ENCODE results near the gene JPT2.

JPT2 gene

DNA sequence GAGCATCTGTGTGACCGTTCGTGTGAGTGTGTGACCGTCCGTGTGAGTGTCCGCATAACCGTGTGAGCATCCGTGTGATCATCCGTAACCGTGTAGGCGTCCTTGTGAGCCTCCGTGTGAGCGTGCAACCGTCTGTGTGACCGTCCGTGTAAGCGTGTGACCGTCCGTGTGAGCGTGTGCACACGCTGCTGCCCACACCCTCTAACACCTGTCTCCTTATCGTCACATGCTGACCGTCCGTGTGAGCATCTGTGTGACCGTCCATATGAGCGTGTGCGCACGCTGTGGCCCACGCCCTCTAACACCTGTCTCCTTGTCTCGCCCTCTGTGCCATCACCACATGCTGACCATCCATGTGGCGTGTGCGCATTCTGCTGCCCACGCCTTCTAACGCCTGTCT, 62.2 kb downstream of the JPT2 start:
- FAIRE-seq: no peak

DNA sequence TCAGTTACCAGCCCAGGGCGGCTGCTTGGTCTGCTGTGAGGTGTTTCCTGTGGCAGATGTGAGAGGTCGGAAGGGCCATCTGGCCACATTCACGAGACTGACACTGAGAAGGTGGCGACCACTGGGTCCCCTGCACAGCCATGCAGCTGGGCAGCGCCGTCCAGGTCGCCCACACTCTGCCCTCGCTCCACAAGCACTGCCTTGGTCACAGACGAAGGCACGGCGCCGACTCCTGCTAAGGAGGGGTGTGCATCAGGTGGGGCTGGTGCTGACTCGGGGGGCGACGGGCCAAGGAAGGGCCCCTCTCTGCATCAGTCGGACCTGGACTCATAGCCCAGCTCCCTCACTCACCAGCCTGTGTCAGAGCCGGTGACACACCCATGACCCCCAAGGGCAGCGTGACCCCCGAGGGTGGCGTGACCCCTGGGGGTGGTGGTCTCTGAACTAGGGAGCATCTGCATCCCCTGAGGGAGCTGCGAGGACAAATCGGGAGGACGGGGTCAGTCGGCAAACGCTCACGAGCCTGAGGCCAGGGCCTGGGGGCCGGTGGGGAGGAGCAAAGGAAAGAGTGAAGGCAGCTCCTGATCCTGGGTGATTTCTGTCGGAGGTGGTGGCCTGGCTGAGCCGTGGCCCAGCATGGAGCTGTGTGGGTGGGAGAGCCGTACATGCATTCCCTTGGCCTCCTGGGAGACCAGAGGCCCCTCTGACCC, 62.9 kb downstream of the JPT2 start:
- FAIRE-seq: no peak

DNA sequence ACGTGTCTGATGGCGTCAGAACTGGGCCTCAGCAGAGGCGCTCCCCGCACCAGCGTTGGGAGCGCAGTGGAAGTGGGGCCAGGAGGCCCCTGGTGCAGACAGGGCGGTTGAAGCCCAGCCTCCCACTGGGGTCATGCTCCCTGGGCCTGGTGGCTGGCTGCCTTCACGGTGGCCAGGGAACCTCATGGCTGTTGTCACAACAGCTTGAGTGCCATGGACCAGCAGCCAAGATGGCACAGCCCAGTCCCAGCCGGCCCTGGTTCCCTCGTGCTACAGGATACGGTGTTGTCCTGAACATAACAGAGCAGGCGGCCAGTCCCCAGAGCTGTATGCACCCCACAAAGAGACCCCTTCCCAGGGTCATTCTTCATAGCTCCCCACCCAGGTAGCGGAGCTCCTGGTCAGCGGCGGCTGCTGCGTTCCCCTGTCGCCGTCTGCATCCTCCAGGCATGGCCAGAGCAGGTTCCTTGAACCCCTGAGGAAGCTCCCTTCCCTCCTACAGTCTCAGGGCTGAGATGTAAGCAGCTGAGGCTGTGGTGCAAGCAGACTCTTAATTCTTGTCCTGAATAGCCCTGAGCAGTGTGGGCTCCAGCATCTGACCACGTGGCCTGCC, 63.6 kb downstream of the JPT2 start:
- no peak for FAIRE-seq

DNA sequence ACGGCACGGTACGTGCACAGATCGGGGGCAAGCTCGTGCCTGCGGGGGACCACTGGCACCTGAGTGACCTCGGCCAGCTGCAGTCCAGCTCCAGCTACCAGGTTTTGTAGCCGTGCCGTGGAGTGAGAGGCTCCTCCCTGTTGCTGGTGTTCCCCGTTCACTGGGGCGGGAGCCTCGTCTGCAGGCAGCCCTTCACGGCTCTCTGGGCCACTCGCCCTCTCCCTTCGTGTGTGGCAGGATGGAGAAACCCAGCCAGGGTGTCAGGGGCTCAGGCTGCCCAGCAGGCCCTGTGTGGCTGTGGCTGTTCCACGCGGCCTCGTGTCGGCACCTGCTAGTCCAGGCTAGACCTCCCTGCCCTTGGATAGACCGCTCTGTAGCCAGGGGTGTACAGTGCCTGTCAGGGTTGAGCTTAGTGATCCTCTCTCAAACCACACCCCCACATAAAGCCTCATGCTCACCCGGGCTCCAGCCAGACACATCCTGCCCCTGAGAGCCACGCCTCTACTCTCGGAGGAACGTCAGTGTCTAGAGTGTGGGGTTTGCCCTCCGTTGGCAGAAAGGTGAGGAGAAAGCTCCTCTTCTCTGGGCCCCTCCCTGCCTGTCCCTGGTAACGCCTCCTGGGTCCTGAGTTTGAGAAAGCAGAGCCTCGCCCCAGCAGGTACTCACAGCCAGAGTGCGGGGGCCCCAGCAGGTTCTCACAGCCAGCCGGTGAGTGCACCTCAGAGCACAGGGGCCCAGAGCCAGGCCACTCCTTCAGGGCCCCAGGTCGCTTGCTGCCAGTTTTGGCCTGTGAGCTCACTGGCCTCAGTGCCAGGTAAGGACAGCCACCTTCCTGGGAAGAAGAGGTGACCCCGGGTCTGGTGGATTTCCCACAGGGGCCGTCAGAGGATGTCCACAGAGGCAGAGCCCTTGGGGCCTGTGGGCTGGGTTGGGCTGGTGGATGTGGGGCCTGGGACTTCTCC, 65.6 kb downstream of the JPT2 start:
- FAIRE-seq: no peak

DNA sequence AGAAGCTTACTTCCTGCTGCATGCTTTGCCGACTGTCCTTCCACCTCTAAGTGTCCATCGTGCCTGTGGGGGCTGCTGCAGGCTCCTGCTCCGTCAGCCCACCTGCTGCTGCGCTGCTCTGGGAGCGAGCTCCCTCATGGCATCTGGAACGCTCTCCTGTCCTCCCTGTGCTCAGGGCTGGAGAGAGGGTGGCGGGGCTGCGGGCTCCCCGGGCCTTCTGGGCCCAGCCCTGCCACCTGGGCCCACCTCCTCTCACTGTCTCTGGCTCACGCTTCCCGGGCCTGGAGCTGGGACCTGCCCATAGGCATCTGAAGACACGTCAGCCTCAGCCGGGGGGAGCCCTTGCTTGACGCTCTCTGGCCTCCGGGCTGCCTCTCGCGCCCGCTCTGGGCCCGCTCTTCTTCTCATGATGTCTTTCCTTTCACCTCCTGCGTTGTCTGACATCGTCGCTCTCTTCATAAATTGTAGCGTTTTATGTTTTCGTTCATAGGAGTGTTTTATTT, 66.3 kb downstream of the JPT2 start:
- no peak for FAIRE-seq

DNA sequence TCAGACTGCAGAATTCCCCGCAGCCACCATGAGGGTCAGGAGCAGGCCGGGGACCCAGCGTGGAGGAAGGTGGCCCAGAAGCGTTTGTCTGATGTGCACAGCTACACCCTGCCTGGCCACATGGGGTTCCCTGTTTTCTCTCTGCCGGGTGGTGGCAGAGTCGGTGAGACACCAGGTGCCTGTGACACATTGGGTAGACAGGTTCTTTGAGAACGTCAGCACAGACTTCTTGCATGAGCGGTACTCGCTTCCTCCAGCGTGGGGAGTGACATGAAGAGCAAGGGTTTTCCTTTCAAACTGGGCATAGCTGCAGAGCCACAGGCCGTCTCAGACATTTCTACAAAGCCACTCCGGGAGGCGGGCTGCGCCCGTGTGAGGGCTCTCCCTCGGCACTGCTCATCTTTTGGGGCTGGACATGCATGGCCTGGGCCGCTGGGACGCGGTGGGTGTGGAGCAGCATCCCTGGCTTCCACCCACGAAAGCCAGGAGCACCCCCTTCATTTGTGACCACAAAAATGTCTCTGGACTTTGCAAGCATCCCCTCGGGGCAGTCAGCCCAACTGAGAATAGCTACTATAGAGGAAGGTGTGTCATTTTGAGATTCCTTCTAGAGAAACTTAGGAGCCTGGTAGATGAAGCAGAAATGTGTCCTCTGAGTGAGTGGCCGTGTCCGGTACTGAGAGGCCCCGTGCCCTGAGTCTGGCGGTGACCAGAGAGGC, 67.3 kb downstream of the JPT2 start:
- FAIRE-seq: no peak

DNA sequence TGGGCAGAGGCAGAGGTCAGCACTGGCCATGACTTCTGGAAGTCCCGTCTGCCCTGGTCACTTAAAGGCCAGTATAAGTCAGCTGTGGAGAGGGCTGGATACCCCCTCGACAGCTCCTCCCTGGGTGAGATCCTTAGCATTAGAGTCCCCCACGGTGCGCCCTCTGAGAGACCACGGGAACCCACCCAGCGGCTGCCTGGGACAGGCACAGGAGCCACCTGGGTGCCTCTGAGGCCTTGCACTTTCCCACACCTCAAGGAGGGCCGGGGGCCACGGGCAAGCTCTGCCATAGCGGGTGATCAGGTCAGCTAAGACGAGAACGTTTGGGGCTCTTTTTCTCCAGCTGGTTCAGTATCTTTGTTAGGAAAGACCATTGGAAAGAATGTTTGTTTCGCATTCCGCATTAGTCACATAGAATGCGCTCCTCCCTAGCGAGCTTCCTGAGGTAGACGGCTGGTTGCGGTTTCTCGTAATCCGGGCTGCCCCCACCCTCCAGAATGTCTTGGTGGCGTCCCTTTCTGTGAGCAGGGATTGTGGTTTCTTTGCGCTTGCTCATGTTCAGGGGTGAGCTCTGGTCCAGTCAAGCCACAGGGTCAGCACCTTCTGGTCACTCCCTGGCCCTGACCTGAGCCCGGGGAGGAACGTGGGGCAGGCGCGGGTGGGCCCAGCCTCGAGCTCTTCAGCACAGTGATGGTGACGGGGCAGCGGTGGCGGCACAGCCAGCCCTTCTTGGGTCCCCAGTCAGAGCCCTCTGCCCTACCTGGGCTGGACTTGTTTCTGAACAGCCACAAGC, 68.0 kb downstream of the JPT2 start:
- FAIRE-seq: no peak

DNA sequence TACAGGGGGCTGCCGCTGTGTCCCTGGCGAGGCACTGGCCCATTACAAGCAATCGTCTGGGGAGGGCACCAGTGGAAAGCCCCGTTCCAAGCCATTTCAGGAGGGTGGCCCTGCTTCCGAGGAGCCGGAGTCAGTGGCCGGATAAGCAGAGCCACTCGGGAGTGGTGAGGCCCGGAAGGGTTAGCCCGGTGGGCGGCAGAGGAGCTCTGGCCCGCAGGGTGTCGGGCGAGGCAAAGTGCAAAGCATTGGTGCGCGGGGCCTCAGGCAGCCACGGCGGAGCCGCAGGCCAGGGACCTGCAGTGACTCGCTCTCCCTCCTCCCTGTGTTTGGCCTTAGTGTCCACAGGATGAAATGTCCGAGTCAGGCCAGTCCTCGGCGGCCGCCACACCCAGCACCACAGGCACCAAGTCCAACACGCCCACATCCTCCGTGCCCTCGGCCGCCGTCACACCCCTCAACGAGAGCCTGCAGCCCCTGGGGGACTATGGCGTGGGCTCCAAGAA, 68.7 kb downstream of the JPT2 start:
- no peak for FAIRE-seq

DNA sequence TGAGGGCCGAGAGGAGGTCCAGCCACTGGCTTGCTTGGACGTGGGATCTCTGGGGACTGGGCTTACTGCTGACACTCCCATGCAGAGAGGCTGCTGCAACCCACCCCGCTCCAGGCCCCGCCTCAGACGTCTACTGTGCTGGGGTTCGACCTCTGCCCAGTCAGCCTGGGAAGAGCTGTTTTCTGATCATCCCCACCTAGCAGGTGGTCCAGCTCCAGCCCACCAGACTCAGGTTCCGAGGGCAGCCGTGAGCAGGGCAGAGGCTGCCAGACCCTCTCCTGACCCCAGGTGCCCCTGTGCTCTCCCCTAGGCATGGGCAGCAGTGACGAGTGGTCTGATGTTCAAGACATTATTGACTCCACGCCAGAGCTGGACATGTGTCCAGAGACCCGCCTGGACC, 69.9 kb downstream of the JPT2 start:
- no peak for FAIRE-seq

DNA sequence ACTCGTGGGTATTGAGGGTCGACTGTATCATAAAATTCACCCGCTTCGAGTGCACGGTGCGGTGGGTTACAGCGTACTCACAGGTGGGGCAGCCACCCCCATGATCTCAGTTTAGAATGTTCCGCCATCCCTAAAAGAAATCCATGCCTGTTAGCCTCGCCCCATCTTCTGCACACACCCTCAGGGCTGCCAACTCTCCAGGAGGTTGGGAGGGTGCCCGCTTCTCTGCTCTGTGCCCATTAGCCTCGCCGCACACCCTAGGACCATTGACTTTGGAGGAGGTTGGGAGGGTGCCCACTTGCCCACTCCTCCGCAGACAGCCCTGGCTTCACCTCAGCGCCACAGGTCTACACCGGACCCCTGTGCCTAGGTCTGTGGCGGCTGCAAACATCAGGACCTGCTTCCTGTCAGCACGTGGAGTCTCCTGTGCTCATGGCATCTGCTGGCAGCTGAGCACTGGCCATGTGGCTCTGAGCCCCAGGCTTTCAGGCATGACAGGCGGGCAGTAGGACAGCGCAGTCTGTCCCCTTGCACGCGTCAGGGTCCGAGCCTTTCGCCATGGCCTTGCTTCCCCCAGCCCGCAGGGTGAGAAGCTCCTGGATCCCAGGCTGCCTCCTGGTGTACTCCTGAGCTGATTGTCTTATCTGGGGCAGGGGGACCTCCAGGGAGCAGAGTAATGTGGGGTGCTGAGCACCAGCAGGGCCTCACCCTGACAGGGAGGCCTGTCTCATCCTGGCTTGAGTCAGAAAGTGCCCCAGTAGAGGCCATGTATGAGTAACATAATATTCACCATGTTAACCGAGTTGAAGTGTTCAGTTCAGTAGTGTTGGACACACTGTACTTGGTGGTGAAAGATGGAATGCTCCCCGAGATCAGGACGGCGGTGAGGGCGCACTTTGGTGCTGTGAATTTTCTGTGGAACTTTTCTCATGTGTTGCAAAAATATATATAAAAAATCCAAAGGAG, 71.4 kb downstream of the JPT2 start:
- no peak for FAIRE-seq

Data from colon (tissue), 2 donors.